K562 (cell line): ENCODE data around the gene DCAF17. TPM values are rescaled to one million over a fixed set of nuclear protein-coding genes. Genes with fewer than 3 reads are reported as not detected.

Experiments
- ATAC-seq: fragments of 200-7000 bp; cut with Tn5 transposase; 3 replicates; pipeline ENCODE4 v1.9.1; 2020; ENCODE audit warnings: moderate library complexity
- BruUV-seq: library from RNA; stranded (reverse); fragments of 400-500 nt; replicated peaks from 2 replicates; lab custom pipeline; 2021; lab: Mats Ljungman, UMichigan
- CTCF ChIA-PET: fragments of 300-600 bp; formaldehyde crosslinking; extraction: SDS; loops from one replicate; lab custom pipeline; 2021; ENCODE audit warnings: low intra/inter-chr PET ratio; lab: Yijun Ruan, JAX
- POLR2A ChIA-PET: fragments of 300-600, 350-650 bp; sonication (Branson Sonifier 250); formaldehyde crosslinking; extraction: SDS; loops from one replicate; lab custom pipeline; 2021; ENCODE audit warnings: antibody characterized with exemption, inconsistent platforms; lab: Yijun Ruan, JAX
- DNase-seq, 4 experiments: peaks; one replicate each; pipeline versions ENCODE4 v3.0.0 to v3.0.0-alpha.2; 2011 to 2018; ENCODE audit warnings: low spot score in 3 of 4, mixed read lengths in 3 of 4; ENCODE audit errors: extremely low read depth in 1 of 4
- FAIRE-seq: peaks from 2 replicates; lab custom pipeline; 2011; peaks lifted over from hg19 to GRCh38; lab: Jason Lieb, UNC
- H2AFZ ChIP-seq: 2 replicates; pipeline ENCODE4 v1.6.0; 2011; ENCODE audit warnings: low read depth, low read length, control low read depth, inconsistent platforms
- H3K27ac ChIP-seq: fragments of 200-600 bp; 3 replicates; pipeline ENCODE4 v1.8.0; 2011; ENCODE audit warnings: low read depth, mild to moderate bottlenecking, control low read depth, inconsistent platforms, low read length, moderate library complexity, mixed read lengths; ENCODE audit errors: extremely low read depth
- H3K27me3 ChIP-seq, 2 experiments: fragments of 300-600 bp in 1 of 2; 2 replicates in 1 of 2; 3 replicates in 1 of 2; pipeline versions ENCODE4 v1.6.0 to v1.8.0; 2011; ENCODE audit warnings: inconsistent platforms in 2 of 2, low read length in 2 of 2, mild to moderate bottlenecking in 1 of 2, mixed read lengths in 1 of 2, moderate library complexity in 1 of 2; ENCODE audit not compliant: control insufficient read depth in 2 of 2, insufficient read depth in 2 of 2
- H3K36me3 ChIP-seq: fragments of 300-600 bp; 3 replicates; pipeline ENCODE4 v1.8.0; 2011; ENCODE audit warnings: mild to moderate bottlenecking, low read length, inconsistent platforms; ENCODE audit not compliant: control insufficient read depth, insufficient read depth
- H3K4me1 ChIP-seq, 2 experiments: fragments of 200-600 bp in 1 of 2; replicated peaks in 1 of 2; 2 replicates in 1 of 2; 3 replicates in 1 of 2; pipeline versions ENCODE4 v1.5.1 to v1.8.0; 2011; ENCODE audit warnings: inconsistent platforms in 2 of 2, low read length in 2 of 2, mild to moderate bottlenecking in 1 of 2, mixed read lengths in 1 of 2, moderate library complexity in 1 of 2; ENCODE audit not compliant: control insufficient read depth in 2 of 2, insufficient read depth in 2 of 2
- H3K4me2 ChIP-seq: 2 replicates; pipeline ENCODE4 v1.6.1; 2011; ENCODE audit warnings: low read length, control low read depth, inconsistent platforms, mixed read lengths; ENCODE audit not compliant: insufficient read depth
- H3K4me3 ChIP-seq: fragments of 200-600 bp; sonication (generic), shearing (Covaris generic); 2 replicates; pipeline ENCODE4 v1.5.1; 2016; ENCODE audit warnings: control low read depth, inconsistent platforms
- H3K79me2 ChIP-seq: fragments of 200-600 bp; 3 replicates; pipeline ENCODE4 v1.8.0; 2011; ENCODE audit warnings: low read length, inconsistent platforms; ENCODE audit not compliant: control insufficient read depth, insufficient read depth
- H3K9ac ChIP-seq, 2 experiments: 2 replicates each; pipeline versions ENCODE4 v1.6.0 to v1.6.1; 2011; ENCODE audit warnings: low read depth in 2 of 2, low read length in 2 of 2, control low read depth in 1 of 2, inconsistent platforms in 1 of 2, mild to moderate bottlenecking in 1 of 2, mixed read lengths in 1 of 2; ENCODE audit not compliant: insufficient read depth in 1 of 2
- H3K9me1 ChIP-seq: one replicate; pipeline ENCODE4 v1.6.0; 2011; ENCODE audit warnings: inconsistent platforms, mild to moderate bottlenecking, low read length, moderate library complexity; ENCODE audit not compliant: control insufficient read depth, insufficient read depth
- H3K9me3 ChIP-seq: replicated peaks from 2 replicates; pipeline ENCODE4 v1.5.1; 2011; ENCODE audit warnings: low read depth, low read length, inconsistent platforms; ENCODE audit not compliant: control insufficient read depth, insufficient read depth
- H4K20me1 ChIP-seq: replicated peaks from 2 replicates; pipeline ENCODE4 v1.6.1; 2011; ENCODE audit warnings: low read length, inconsistent platforms, mixed read lengths; ENCODE audit not compliant: control insufficient read depth, insufficient read depth
- ARID1B ChIP-seq: fragments of 450-650 bp; IDR thresholded peaks from 2 replicates; pipeline ENCODE4 v1.6.1; 2016; ENCODE audit warnings: antibody characterized with exemption, mild to moderate bottlenecking, inconsistent platforms
- E2F3 ChIP-seq: fragments of 250-450 bp; sonication (Bioruptor Pico); IDR thresholded peaks from 2 replicates; pipeline ENCODE4 v1.4.0; 2020; ENCODE audit warnings: mild to moderate bottlenecking
- EP400 ChIP-seq: fragments of 450-650 bp; IDR thresholded peaks from 2 replicates; pipeline ENCODE4 v1.6.1; 2017; ENCODE audit warnings: antibody characterized with exemption, mild to moderate bottlenecking, moderate library complexity
- ETV6 ChIP-seq, 3 experiments: fragments of 150-350 bp in 1 of 3; sonication (generic) in 1 of 3; formaldehyde crosslinking in 1 of 3; IDR thresholded peaks; 2 replicates each; pipeline versions ENCODE4 v1.6.1 to v1.8.0; 2014 to 2022; ENCODE audit warnings: borderline replicate concordance in 2 of 3, low read depth in 2 of 3, antibody characterized with exemption in 1 of 3, low read length in 1 of 3, mild to moderate bottlenecking in 1 of 3, missing genetic modification reagents in 1 of 3
- FOXP1 ChIP-seq: sonication (generic); formaldehyde crosslinking; IDR thresholded peaks from 2 replicates; pipeline ENCODE4 v1.8.0; 2022; ENCODE audit warnings: mild to moderate bottlenecking, missing genetic modification reagents
- HNRNPUL1 ChIP-seq: fragments of 200-400 bp; formaldehyde crosslinking; IDR thresholded peaks from 2 replicates; pipeline ENCODE4 v1.6.1; 2017; ENCODE audit warnings: low read length
- KLF10 ChIP-seq: fragments of 250-450 bp; sonication (Bioruptor Pico); IDR thresholded peaks from 2 replicates; pipeline ENCODE4 v1.6.1; 2021; ENCODE audit warnings: matching md5 sums
- LARP7 ChIP-seq: fragments of 450-650 bp; IDR thresholded peaks from 2 replicates; pipeline ENCODE4 v1.6.1; 2016
- MYC ChIP-seq, 2 experiments: fragments of 250-450 bp in 1 of 2; sonication (Bioruptor Pico) in 1 of 2; IDR thresholded peaks; 2 replicates each; pipeline versions ENCODE4 v1.5.1 to v1.6.1; 2012 to 2021; ENCODE audit warnings: low read depth in 2 of 2, borderline replicate concordance in 1 of 2, improper control_type of control experiment in 1 of 2, low read length in 1 of 2, mild to moderate bottlenecking in 1 of 2, moderate library complexity in 1 of 2
- NELFE ChIP-seq: IDR thresholded peaks from 2 replicates; pipeline ENCODE4 v1.6.1; 2011; ENCODE audit warnings: mild to moderate bottlenecking; ENCODE audit not compliant: insufficient read depth, insufficient read length
- RBM25 ChIP-seq: fragments of 200-400 bp; formaldehyde crosslinking; IDR thresholded peaks from 2 replicates; pipeline ENCODE4 v1.6.1; 2018; ENCODE audit warnings: low read length, low read depth, moderate library complexity; ENCODE audit not compliant: severe bottlenecking
- ZNF12 ChIP-seq: sonication (generic); formaldehyde crosslinking; IDR thresholded peaks from 2 replicates; pipeline ENCODE4 v1.4.0; 2020; ENCODE audit warnings: mild to moderate bottlenecking, missing genetic modification reagents
- ZNF584 ChIP-seq: fragments of 200-800 bp; sonication (Bioruptor generic); IDR thresholded peaks from 2 replicates; pipeline ENCODE4 v1.6.1; 2016; ENCODE audit warnings: low read depth, mild to moderate bottlenecking, missing genetic modification characterization, missing compliant biosample characterization
- ZNF75A ChIP-seq: fragments of 450-650 bp; formaldehyde crosslinking; IDR thresholded peaks from 2 replicates; pipeline ENCODE4 v1.4.0; 2020; ENCODE audit warnings: mild to moderate bottlenecking
- ZNF764 ChIP-seq: fragments of 250-450 bp; sonication (Bioruptor Pico); IDR thresholded peaks from 2 replicates; pipeline ENCODE4 v1.4.0; 2020; ENCODE audit warnings: low read depth, mild to moderate bottlenecking, moderate library complexity
- WGBS: fragments of 100-300 bp; shearing (Covaris generic); methylation state at CpG from one replicate; pipeline ENCODE4 v1.1.6; 2016; ENCODE audit warnings: low coverage, mixed read lengths; ENCODE audit not compliant: insufficient coverage; ENCODE audit errors: missing lambda C conversion rate; 5-methylcytosine and 5-hydroxymethylcytosine counted together
- in situ Hi-C: fragments of 300-500 bp; cut with MboI; formaldehyde crosslinking; loops from 4 replicates; pipeline ENCODE4 v1.15.0; 2018; ENCODE audit warnings: inconsistent platforms, mixed read lengths
- intact Hi-C: fragments of 100-400 bp; cut with micrococcal nuclease; formaldehyde crosslinking; loops from 2 replicates; pipeline ENCODE4 v1.14.2; 2022
- polyA plus RNA-seq, 8 experiments: library from polyadenylated mRNA; depleted of rRNA in 4 of 8; stranded (reverse) in 5 of 8; unstranded in 3 of 8; fragments of >200 nt; fragmentation: Nextera tagmentation in 2 of 8; fragmentation: Illumina TruSeq in 1 of 8; extraction: Ambion mirVana in 2 of 8; extraction: Trizol in 1 of 8; gene quantifications; 2 replicates each; pipeline versions ENCODE4 v1.2.1 to v1.2.3, GENCODE V29; 2011 to 2014; ENCODE audit warnings: inconsistent platforms in 1 of 8, missing spikeins in 1 of 8
- total RNA-seq, 7 experiments: library from RNA; depleted of rRNA in 6 of 7; stranded (reverse); fragments of >200 nt in 6 of 7; fragmentation: Illumina TruSeq in 2 of 7; extraction: Trizol in 2 of 7; gene quantifications; 2 replicates each; pipeline versions ENCODE4 v1.2.1 to v1.2.3, GENCODE V29; 2011 to 2021; ENCODE audit warnings: low replicate concordance in 1 of 7
- TF ChIP-seq, protein P1 (sequence below): fragments of 450-650 bp; IDR thresholded peaks from 2 replicates; pipeline ENCODE4 v1.7.1; 2018; ENCODE audit warnings: mild to moderate bottlenecking, low read depth; ENCODE audit not compliant: partially characterized antibody
- TF ChIP-seq, protein P2 (sequence below): fragments of 250-450 bp; sonication (Bioruptor Pico); IDR thresholded peaks from 2 replicates; pipeline ENCODE4 v1.8.0; 2022; ENCODE audit warnings: moderate library complexity, mild to moderate bottlenecking, inconsistent platforms

DCAF17 gene
- total and polyA plus RNA-seq, 9 of the 15 experiments (the other 6 are each of a cell fraction or from before 2014, with no cell fraction given) = 10.0 to 38.5 (median 27.1) TPM

DNA sequence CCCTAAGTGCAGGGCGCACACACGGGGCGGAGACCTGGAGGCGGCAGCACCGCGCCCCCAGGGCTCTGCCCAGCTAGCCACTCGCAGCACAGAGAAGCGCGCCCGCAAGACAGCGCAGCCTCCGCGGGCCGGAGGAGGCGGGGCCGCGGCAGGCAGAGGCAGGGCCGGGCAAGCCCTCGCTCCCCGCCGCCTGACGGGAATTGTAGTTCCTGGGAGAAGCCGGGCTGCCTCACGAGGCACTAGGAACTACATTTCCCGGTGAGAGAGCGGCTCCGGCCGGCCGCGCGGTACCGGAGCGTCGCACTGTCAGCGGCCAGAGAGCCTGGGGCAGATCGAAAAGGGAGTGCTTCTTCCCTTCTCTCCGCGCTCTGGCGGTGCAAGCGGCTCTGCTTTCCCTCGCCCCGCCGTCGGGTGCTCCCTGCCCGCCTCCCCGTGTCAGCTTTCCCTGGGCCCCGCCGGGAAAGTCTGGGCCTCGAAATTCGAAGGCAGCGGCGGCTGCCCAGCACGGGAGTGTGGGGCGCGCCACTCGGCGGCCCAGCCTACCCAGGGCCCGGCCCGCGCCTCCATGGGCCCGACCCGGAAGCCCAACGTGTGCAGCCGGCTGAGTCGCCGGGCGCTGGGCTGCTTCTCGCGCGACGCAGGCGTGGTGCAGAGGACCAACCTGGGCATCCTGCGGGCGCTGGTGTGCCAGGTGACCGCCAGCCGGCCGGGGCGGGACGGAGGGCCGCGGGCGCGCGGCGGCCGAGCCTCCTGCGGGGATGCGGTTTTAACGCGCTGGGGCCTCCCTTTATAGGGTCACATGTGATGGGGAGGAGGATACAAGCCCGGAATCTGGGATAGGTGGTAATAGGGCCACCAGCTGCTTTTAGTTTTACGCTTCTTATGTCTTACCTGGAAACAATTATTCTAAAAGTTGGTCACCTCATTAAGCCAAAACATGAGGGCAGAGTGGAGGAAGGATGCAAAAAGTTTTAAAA is at the start of gene DCAF17 (continued):
- TF ChIP-seq, protein P1, sequence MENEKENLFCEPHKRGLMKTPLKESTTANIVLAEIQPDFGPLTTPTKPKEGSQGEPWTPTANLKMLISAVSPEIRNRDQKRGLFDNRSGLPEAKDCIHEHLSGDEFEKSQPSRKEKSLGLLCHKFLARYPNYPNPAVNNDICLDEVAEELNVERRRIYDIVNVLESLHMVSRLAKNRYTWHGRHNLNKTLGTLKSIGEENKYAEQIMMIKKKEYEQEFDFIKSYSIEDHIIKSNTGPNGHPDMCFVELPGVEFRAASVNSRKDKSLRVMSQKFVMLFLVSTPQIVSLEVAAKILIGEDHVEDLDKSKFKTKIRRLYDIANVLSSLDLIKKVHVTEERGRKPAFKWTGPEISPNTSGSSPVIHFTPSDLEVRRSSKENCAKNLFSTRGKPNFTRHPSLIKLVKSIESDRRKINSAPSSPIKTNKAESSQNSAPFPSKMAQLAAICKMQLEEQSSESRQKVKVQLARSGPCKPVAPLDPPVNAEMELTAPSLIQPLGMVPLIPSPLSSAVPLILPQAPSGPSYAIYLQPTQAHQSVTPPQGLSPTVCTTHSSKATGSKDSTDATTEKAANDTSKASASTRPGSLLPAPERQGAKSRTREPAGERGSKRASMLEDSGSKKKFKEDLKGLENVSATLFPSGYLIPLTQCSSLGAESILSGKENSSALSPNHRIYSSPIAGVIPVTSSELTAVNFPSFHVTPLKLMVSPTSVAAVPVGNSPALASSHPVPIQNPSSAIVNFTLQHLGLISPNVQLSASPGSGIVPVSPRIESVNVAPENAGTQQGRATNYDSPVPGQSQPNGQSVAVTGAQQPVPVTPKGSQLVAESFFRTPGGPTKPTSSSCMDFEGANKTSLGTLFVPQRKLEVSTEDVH = peak; percentile 29
- TF ChIP-seq RBM25 = peak; percentile 78

DNA sequence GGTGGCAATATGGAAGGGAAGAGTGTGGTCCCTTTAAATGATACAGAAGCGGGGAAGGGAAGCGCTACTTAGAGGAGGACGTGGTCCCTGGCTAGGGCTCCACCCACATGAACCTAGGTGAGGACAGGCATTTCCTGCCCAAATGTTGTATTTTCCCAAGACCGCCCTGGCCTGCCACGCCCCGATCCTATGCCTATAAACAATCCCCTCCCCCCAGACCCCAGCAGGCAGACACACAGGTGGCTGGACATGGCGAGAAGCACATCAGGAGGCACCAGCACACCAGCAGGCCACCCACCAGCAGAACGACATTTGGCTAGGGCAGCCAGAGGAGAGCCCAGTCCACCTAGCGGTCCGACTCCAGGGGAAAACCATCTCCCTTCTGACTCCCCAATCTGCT is 47.4 kb upstream of the DCAF17 start:
- POLR2A ChIA-PET = interaction anchor here (0.6 to 1.0 kb wide), 4 partner anchors 11 to 1607 kb away, joined by 3 to 5 read pairs (median 3); no protein-coding TSS in a partner anchor
- FAIRE-seq (no peak), DNase-seq (no peak), ATAC-seq (peak; percentile 31; the same call in 2 of the 3 replicates)
- H3K27ac ChIP-seq = no peak overlapping the region
- no peaks in the 10 kb centered on the region for H4K20me1 ChIP-seq
- H3K9ac ChIP-seq = 0 out of 4 replicates have a peak overlapping the region, but pooled peaks of 1 of the 2 experiments have one; percentile 43
- no peak overlapping the region for H3K4me2 ChIP-seq
- intact Hi-C loops = no loop called here
- H3K9me3 ChIP-seq = no peaks in the 10 kb centered on the region
- H3K4me3 ChIP-seq = no peak overlapping the region
- peaks cover 0 to 6% of the 10 kb centered on the region in 2 experiments; a peak in 2 of 5 replicates for H3K4me1 ChIP-seq
- no peaks in the 10 kb centered on the region for H3K9me1 ChIP-seq
- CTCF ChIA-PET = no interaction called here
- no peaks in the 10 kb centered on the region for H3K27me3 ChIP-seq
- BruUV-seq = no TSS peak
- H3K36me3 ChIP-seq = no peaks in the 10 kb centered on the region
- H2AFZ ChIP-seq = no peak overlapping the region
- no peaks in the 10 kb centered on the region for H3K79me2 ChIP-seq
- WGBS = 68% methylated on average over 10 of the region's 10 CpGs
- in situ Hi-C loops = no loop called here
- TF ChIP-seq HNRNPUL1 (no peak), KLF10 (CRISPR knock-in tag) (no peak), ARID1B (no peak), ZNF764 (CRISPR knock-in tag) (no peak), FOXP1 (CRISPR knock-in tag) (no peak), ZNF584 (CRISPR knock-in tag) (no peak), ZNF12 (CRISPR knock-in tag) (no peak), MYC (IDR thresholded peaks at IDR 0.05; ENCODE audit: low read depth, low read length) (no peak), MYC (CRISPR knock-in tag; IDR thresholded peaks at IDR 0.05; ENCODE audit: borderline replicate concordance, low read depth) (no peak), NELFE (no peak), LARP7 (no peak), ZNF75A (CRISPR knock-in tag) (no peak), E2F3 (CRISPR knock-in tag) (no peak), EP400 (no peak), ETV6 (IDR thresholded peaks at IDR 0.05; ENCODE audit: borderline replicate concordance in 1 of 2, low read depth in 2 of 2, low read length in 1 of 2) (no peak), ETV6 (CRISPR knock-in tag; IDR thresholded peaks at IDR 0.05; ENCODE audit: borderline replicate concordance) (no peak)
- TF ChIP-seq, protein P2, sequence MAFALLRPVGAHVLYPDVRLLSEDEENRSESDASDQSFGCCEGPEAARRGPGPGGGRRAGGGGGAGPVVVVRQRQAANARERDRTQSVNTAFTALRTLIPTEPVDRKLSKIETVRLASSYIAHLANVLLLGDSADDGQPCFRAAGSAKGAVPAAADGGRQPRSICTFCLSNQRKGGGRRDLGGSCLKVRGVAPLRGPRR (CRISPR knock-in tag) = no peak
